HG03066 (cell line): ENCODE results near the gene SCART1.
"Not testable (repeated sequence)": the region's sequence is repeated elsewhere in the genome, so short reads cannot be mapped to it uniquely, and the experiment has no call there.

Source experiments
- ATAC-seq: cut with Tn5 transposase; IDR thresholded peaks from one replicate; pipeline ENCODE4 v1.9.1; 2021; ENCODE audit warnings: low read depth; ENCODE audit not compliant: unreplicated experiment

SCART1 gene

GRCh38 chr10:133467286-133467911 lies 13.7 kb downstream of the SCART1 start:
- no peak for ATAC-seq

GRCh38 chr10:133469205-133469604 lies 15.5 kb downstream of the SCART1 start:
- ATAC-seq, result not testable (repeated sequence)

GRCh38 chr10:133471300-133472109 lies 17.8 kb downstream of the SCART1 start:
- ATAC-seq, result no peak

GRCh38 chr10:133473270-133473669 lies 19.5 kb downstream of the SCART1 start:
- no peak for ATAC-seq

- no peak for ATAC-seq
These were observed 20.3 kb downstream of the SCART1 start for GRCh38 chr10:133474027-133474426.

GRCh38 chr10:133474665-133475424 lies 21.1 kb downstream of the SCART1 start:
- no peak for ATAC-seq

- ATAC-seq, result no peak
These were observed 21.6 kb downstream of the SCART1 start for GRCh38 chr10:133475425-133475734.

GRCh38 chr10:133475821-133476640 lies 22.3 kb downstream of the SCART1 start:
- no peak for ATAC-seq

GRCh38 chr10:133476641-133476990 lies 22.9 kb downstream of the SCART1 start:
- no peak for ATAC-seq

- no peak for ATAC-seq
These were observed 27.4 kb downstream of the SCART1 start for GRCh38 chr10:133481086-133481643.

GRCh38 chr10:133481657-133482056 lies 27.9 kb downstream of the SCART1 start:
- ATAC-seq, result no peak

- no peak for ATAC-seq
These were observed 31.1 kb downstream of the SCART1 start for GRCh38 chr10:133484818-133485217.

- no peak for ATAC-seq
These were observed 33.3 kb downstream of the SCART1 start for GRCh38 chr10:133487085-133487484.

GRCh38 chr10:133488354-133488753 lies 34.6 kb downstream of the SCART1 start:
- ATAC-seq, result no peak

- no peak for ATAC-seq
These were observed 36.3 kb downstream of the SCART1 start for GRCh38 chr10:133489816-133490588.

GRCh38 chr10:133493562-133493961 lies 39.8 kb downstream of the SCART1 start:
- ATAC-seq, result not testable (repeated sequence)

- ATAC-seq, result not testable (repeated sequence)
These were observed 43.6 kb downstream of the SCART1 start for GRCh38 chr10:133497363-133497762.

GRCh38 chr10:133499176-133499575 lies 45.4 kb downstream of the SCART1 start:
- not testable (repeated sequence) for ATAC-seq

GRCh38 chr10:133500897-133501296 lies 47.2 kb downstream of the SCART1 start:
- not testable (repeated sequence) for ATAC-seq

- ATAC-seq, result no peak
These were observed 56.0 kb downstream of the SCART1 start for GRCh38 chr10:133509700-133510099.
